A549 (cell line): ENCODE data around the gene BCL2L15. TPM values are rescaled to one million over a fixed set of nuclear protein-coding genes. Genes with fewer than 3 reads are reported as not detected.

ENCODE experiments used
- ATAC-seq, 2 experiments: fragments of 200-7000 bp in 1 of 2; fragments of >200 bp in 1 of 2; cut with Nextera tagmentation in 1 of 2; cut with Tn5 transposase in 1 of 2; 3 replicates each; pipeline versions ENCODE4 v1.8.0 to v1.9.1; 2018 to 2020; ENCODE audit warnings: mild to moderate bottlenecking in 1 of 2, moderate library complexity in 1 of 2
- CTCF ChIA-PET: fragments of 300-600 bp; sonication (Branson Sonifier 250); formaldehyde crosslinking; extraction: SDS; loops from one replicate; lab custom pipeline; 2021; ENCODE audit warnings: antibody characterized with exemption, inconsistent platforms; lab: Yijun Ruan, JAX
- POLR2A ChIA-PET: fragments of 350-600 bp; formaldehyde crosslinking; extraction: SDS; loops from one replicate; lab custom pipeline; 2021; ENCODE audit warnings: antibody characterized with exemption, inconsistent platforms; lab: Yijun Ruan, JAX
- DNase-seq, 2 experiments: peaks; one replicate each; pipeline versions ENCODE4 v3.0.0 to v3.0.0-alpha.2; 2011 to 2016; ENCODE audit warnings: low read depth in 1 of 2, low spot score in 1 of 2
- FAIRE-seq: peaks from 2 replicates; lab custom pipeline; 2011; peaks lifted over from hg19 to GRCh38; lab: Jason Lieb, UNC
- H3K27ac ChIP-seq, 2 experiments: fragments of >200 bp; sonication (Bioruptor Twin); formaldehyde crosslinking; 3 replicates each; pipeline ENCODE4 v1.5.1; 2016 to 2017
- H3K4me1 ChIP-seq: fragments of >200 bp; sonication (Bioruptor Twin); formaldehyde crosslinking; 3 replicates; pipeline ENCODE4 v1.6.1; 2016
- H3K4me2 ChIP-seq: fragments of >200 bp; sonication (Bioruptor Twin); formaldehyde crosslinking; 3 replicates; pipeline ENCODE4 v1.6.1; 2016
- H3K4me3 ChIP-seq: fragments of >200 bp; sonication (Bioruptor Twin); formaldehyde crosslinking; 3 replicates; pipeline ENCODE4 v1.5.1; 2016
- H3K9me3 ChIP-seq: fragments of >200 bp; sonication (Bioruptor Twin); formaldehyde crosslinking; 3 replicates; pipeline ENCODE4 v1.6.1; 2016
- BHLHE40 ChIP-seq: IDR thresholded peaks from 2 replicates; pipeline ENCODE4 v1.6.1; 2012; ENCODE audit warnings: low read depth, low read length, inconsistent platforms
- CHD4 ChIP-seq: fragments of 200-600 bp; sonication (generic); IDR thresholded peaks from 2 replicates; pipeline ENCODE4 v1.6.1; 2016; ENCODE audit warnings: antibody characterized with exemption, mild to moderate bottlenecking, borderline replicate concordance
- FOSB ChIP-seq: fragments of 250-450 bp; sonication (Bioruptor Pico); IDR thresholded peaks from 2 replicates; pipeline ENCODE4 v1.5.0; 2020; ENCODE audit warnings: mild to moderate bottlenecking, moderate library complexity
- FOSL2 ChIP-seq, 2 experiments: fragments of 450-650 bp in 1 of 2; fragments of >200 bp in 1 of 2; sonication (Bioruptor Twin) in 1 of 2; formaldehyde crosslinking; IDR thresholded peaks; 2 replicates each; pipeline versions ENCODE4 v1.5.0 to v1.6.1; 2016 to 2020; ENCODE audit warnings: mild to moderate bottlenecking in 1 of 2, moderate library complexity in 1 of 2
- GATA3 ChIP-seq: IDR thresholded peaks from 2 replicates; pipeline ENCODE4 v1.6.1; 2012; ENCODE audit warnings: borderline replicate concordance
- JUNB ChIP-seq: fragments of >200 bp; sonication (Bioruptor Twin); formaldehyde crosslinking; IDR thresholded peaks from 2 replicates; pipeline ENCODE4 v1.6.1; 2016
- MAZ ChIP-seq: fragments of 150-350 bp; IDR thresholded peaks from 2 replicates; pipeline ENCODE4 v1.6.1; 2014; ENCODE audit warnings: antibody characterized with exemption, low read depth, low read length, borderline replicate concordance
- NFE2L2 ChIP-seq: fragments of 150-350 bp; conservative IDR thresholded peaks from 2 replicates; pipeline ENCODE4 v1.6.1; 2014; ENCODE audit warnings: low read length
- RAD21 ChIP-seq, 2 experiments: fragments of >200 bp in 1 of 2; sonication (Bioruptor Twin) in 1 of 2; formaldehyde crosslinking in 1 of 2; IDR thresholded peaks in 1 of 2; conservative IDR thresholded peaks in 1 of 2; 2 replicates in 1 of 2; 3 replicates in 1 of 2; pipeline ENCODE4 v1.6.1; 2012 to 2018; ENCODE audit warnings: inconsistent platforms in 1 of 2
- RCOR1 ChIP-seq: fragments of 150-350 bp; IDR thresholded peaks from 2 replicates; pipeline ENCODE4 v1.6.1; 2014; ENCODE audit warnings: antibody characterized with exemption, low read length, low read depth
- SMC3 ChIP-seq: fragments of >200 bp; sonication (Bioruptor Twin); formaldehyde crosslinking; IDR thresholded peaks from 3 replicates; pipeline ENCODE4 v1.6.1; 2018; ENCODE audit warnings: inconsistent platforms
- TFCP2L1 ChIP-seq: fragments of 250-450 bp; sonication (Bioruptor Pico); IDR thresholded peaks from 2 replicates; pipeline ENCODE4 v1.5.0; 2021; ENCODE audit warnings: mild to moderate bottlenecking
- ZNF302 ChIP-seq: fragments of 250-450 bp; sonication (Bioruptor Pico); IDR thresholded peaks from 2 replicates; pipeline ENCODE4 v1.9.0; 2021; ENCODE audit warnings: inconsistent platforms, mild to moderate bottlenecking, moderate library complexity
- WGBS: methylation state at CpG from one replicate; pipeline ENCODE4 v1.1.6; 2017; ENCODE audit errors: missing lambda C conversion rate; 5-methylcytosine and 5-hydroxymethylcytosine counted together
- polyA plus RNA-seq, 4 experiments: library from polyadenylated mRNA; depleted of rRNA in 3 of 4; stranded (reverse); fragments of >200 nt; fragmentation: RNase III in 1 of 4; extraction: RNeasy Plus Mini Kit Qiagen cat#74134 plus additional on column Dnase treatment in 1 of 4; gene quantifications; 2 replicates in 3 of 4; 3 replicates in 1 of 4; pipeline ENCODE4 v1.2.3, GENCODE V29; 2011 to 2017
- TF ChIP-seq, protein P1 (sequence below): fragments of 150-350 bp; IDR thresholded peaks from 2 replicates; pipeline ENCODE4 v1.6.1; 2014; ENCODE audit warnings: low read depth, mild to moderate bottlenecking, low read length
- TF ChIP-seq, protein P2 (sequence below): fragments of 250-450 bp; sonication (Bioruptor Pico); IDR thresholded peaks from 2 replicates; pipeline ENCODE4 v1.5.0; 2020; ENCODE audit warnings: low read depth, mild to moderate bottlenecking, moderate library complexity
- TF ChIP-seq, protein P3 (sequence below): fragments of >200 bp; sonication (Bioruptor Twin); formaldehyde crosslinking; IDR thresholded peaks from 3 replicates; pipeline ENCODE4 v1.6.1; 2016
- TF ChIP-seq, protein P4 (sequence below): fragments of >200 bp; sonication (Bioruptor Twin); formaldehyde crosslinking; IDR thresholded peaks from 2 replicates; pipeline ENCODE4 v1.6.1; 2016
- TF ChIP-seq, protein P5 (sequence below): fragments of 450-650 bp; IDR thresholded peaks from 2 replicates; pipeline ENCODE4 v1.6.1; 2014; ENCODE audit warnings: antibody characterized with exemption
- TF ChIP-seq, protein P6 (sequence below): IDR thresholded peaks from 2 replicates; pipeline ENCODE4 v1.6.1; 2012
- TF ChIP-seq, protein P7 (sequence below): IDR thresholded peaks from 2 replicates; pipeline ENCODE4 v1.6.1; 2012; ENCODE audit warnings: low read depth, borderline replicate concordance
- TF ChIP-seq, protein P8 (sequence below): fragments of 250-450 bp; sonication (Bioruptor Pico); IDR thresholded peaks from 2 replicates; pipeline ENCODE4 v1.5.0; 2021; ENCODE audit warnings: mild to moderate bottlenecking, moderate library complexity, borderline replicate concordance
- TF ChIP-seq, protein P9 (sequence below): fragments of 200-600 bp; sonication (generic); IDR thresholded peaks from 2 replicates; pipeline ENCODE4 v1.6.1; 2016; ENCODE audit warnings: antibody characterized with exemption, mild to moderate bottlenecking, moderate library complexity

Gene BCL2L15
- polyA plus RNA-seq, 2 of the 4 experiments (the other 2 are of a cell fraction), result 2.1 to 2.3 TPM

DNA sequence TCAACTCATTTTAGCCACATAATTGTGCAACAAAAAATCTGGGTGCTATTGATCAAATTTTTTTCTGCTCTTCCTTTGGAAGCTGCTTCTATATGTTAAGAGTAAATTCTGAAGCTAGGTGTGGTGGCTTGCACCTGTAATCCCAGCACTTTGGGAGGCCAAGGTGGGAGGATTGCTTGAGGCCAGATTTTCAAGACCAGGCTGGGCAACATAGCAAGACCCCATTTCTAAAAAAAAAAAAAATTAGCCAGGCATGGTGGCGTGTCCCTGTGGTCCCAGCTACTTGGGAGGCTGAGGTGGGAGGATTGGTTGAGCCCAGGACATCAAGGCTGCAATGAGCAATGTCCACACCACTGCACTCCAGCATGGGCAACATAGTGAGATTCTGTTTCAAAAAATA, 50.8 kb downstream of the BCL2L15 start:
- no peak overlapping the region for H3K27ac ChIP-seq
- no peak for DNase-seq
- FAIRE-seq, result no peak
- ChIA-PET CTCF (interaction anchor here (0.6 to 2.4 kb wide), 7 partner anchors 8 to 127 kb away, joined by 3 to 11 read pairs (median 5); partner anchors contain the start of gene AP4B1), POLR2A (no interaction called here)
- H3K4me2 ChIP-seq, result no peak overlapping the region
- TF ChIP-seq, protein P1, sequence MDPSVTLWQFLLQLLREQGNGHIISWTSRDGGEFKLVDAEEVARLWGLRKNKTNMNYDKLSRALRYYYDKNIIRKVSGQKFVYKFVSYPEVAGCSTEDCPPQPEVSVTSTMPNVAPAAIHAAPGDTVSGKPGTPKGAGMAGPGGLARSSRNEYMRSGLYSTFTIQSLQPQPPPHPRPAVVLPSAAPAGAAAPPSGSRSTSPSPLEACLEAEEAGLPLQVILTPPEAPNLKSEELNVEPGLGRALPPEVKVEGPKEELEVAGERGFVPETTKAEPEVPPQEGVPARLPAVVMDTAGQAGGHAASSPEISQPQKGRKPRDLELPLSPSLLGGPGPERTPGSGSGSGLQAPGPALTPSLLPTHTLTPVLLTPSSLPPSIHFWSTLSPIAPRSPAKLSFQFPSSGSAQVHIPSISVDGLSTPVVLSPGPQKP, result no peak
- TF ChIP-seq, protein P2, sequence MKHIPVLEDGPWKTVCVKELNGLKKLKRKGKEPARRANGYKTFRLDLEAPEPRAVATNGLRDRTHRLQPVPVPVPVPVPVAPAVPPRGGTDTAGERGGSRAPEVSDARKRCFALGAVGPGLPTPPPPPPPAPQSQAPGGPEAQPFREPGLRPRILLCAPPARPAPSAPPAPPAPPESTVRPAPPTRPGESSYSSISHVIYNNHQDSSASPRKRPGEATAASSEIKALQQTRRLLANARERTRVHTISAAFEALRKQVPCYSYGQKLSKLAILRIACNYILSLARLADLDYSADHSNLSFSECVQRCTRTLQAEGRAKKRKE, result no peak
- no peak for TF ChIP-seq NFE2L2
- TF ChIP-seq, protein P3, sequence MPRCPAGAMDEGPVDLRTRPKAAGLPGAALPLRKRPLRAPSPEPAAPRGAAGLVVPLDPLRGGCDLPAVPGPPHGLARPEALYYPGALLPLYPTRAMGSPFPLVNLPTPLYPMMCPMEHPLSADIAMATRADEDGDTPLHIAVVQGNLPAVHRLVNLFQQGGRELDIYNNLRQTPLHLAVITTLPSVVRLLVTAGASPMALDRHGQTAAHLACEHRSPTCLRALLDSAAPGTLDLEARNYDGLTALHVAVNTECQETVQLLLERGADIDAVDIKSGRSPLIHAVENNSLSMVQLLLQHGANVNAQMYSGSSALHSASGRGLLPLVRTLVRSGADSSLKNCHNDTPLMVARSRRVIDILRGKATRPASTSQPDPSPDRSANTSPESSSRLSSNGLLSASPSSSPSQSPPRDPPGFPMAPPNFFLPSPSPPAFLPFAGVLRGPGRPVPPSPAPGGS, result no peak
- ATAC-seq, result no peak
- no peaks in the 10 kb centered on the region for H3K9me3 ChIP-seq
- 94% methylated on average over 1 of the region's 1 CpG for WGBS
- no peaks in the 10 kb centered on the region for H3K4me1 ChIP-seq
- no peak overlapping the region for H3K4me3 ChIP-seq

DNA sequence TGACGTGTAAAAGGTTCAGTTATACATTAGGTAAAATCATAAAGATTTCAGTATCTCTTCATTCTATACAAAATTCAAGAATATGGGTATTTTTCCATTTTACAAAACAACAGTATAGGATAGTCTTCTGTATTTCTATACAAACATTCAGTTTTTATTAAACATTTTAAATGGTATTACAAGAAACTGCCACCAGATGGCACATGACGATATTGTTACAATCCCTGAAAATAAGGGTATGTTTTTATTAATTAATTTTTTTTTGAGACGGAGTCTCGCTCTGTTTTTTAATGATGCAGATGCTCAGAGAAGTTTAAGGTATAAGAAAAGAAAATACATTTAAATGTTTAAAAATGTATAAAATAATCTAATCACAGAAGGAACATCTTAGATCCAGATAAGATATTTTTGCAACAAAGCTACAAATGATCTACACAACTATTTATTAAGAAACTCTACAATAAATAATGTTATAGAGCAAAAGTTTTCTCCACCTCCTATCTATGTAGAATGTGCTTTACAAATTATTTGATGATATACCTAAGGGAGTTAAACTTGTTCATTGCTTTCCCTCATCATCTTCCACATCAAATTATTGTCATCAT, 51.6 kb downstream of the BCL2L15 start:
- no peak overlapping the region for H3K27ac ChIP-seq
- H3K4me2 ChIP-seq, result peak overlapping the region; percentile 48; the same call in 2 of the 3 replicates
- FAIRE-seq (no peak), DNase-seq (peak; percentile 4 to 36), ATAC-seq (no peak)
- no peaks in the 10 kb centered on the region for H3K9me3 ChIP-seq
- no peak overlapping the region for H3K4me3 ChIP-seq
- WGBS, result 5% methylated on average over 4 of the region's 4 CpGs
- no peaks in the 10 kb centered on the region for H3K4me1 ChIP-seq
- CTCF ChIA-PET, result interaction anchor here (0.6 to 2.4 kb wide), 13 partner anchors 9 to 128 kb away, joined by 3 to 11 read pairs (median 4); partner anchors contain the start of gene AP4B1
- POLR2A ChIA-PET, result no interaction called here
- TF ChIP-seq, protein P4, sequence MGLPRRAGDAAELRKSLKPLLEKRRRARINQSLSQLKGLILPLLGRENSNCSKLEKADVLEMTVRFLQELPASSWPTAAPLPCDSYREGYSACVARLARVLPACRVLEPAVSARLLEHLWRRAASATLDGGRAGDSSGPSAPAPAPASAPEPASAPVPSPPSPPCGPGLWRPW, result no peak
- TF ChIP-seq TFCP2L1 (CRISPR knock-in tag), result no peak
- no peak for TF ChIP-seq BHLHE40
- no peak for TF ChIP-seq ZNF302
- TF ChIP-seq FOSB (CRISPR knock-in tag), result no peak
- no peak for TF ChIP-seq RCOR1
- TF ChIP-seq RAD21 (conservative IDR thresholded peaks at IDR 0.05 in 1 of 2, IDR thresholded peaks at IDR 0.05 in 1 of 2), result peak; percentile 56 to 61; a peak in 3 of 5 replicates
- TF ChIP-seq, protein P5, sequence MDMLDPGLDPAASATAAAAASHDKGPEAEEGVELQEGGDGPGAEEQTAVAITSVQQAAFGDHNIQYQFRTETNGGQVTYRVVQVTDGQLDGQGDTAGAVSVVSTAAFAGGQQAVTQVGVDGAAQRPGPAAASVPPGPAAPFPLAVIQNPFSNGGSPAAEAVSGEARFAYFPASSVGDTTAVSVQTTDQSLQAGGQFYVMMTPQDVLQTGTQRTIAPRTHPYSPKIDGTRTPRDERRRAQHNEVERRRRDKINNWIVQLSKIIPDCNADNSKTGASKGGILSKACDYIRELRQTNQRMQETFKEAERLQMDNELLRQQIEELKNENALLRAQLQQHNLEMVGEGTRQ, result no peak
- TF ChIP-seq, protein P6, sequence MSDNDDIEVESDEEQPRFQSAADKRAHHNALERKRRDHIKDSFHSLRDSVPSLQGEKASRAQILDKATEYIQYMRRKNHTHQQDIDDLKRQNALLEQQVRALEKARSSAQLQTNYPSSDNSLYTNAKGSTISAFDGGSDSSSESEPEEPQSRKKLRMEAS, result no peak
- TF ChIP-seq JUNB, result no peak
- no peak for TF ChIP-seq NFE2L2
- no peak for TF ChIP-seq FOSL2 (IDR thresholded peaks at IDR 0.05)
- TF ChIP-seq FOSL2 (CRISPR knock-in tag; IDR thresholded peaks at IDR 0.05), result no peak
- no peak for TF ChIP-seq CHD4
- TF ChIP-seq, protein P7, sequence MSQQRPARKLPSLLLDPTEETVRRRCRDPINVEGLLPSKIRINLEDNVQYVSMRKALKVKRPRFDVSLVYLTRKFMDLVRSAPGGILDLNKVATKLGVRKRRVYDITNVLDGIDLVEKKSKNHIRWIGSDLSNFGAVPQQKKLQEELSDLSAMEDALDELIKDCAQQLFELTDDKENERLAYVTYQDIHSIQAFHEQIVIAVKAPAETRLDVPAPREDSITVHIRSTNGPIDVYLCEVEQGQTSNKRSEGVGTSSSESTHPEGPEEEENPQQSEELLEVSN, result no peak
- no peak for TF ChIP-seq MAZ
- TF ChIP-seq, protein P8, sequence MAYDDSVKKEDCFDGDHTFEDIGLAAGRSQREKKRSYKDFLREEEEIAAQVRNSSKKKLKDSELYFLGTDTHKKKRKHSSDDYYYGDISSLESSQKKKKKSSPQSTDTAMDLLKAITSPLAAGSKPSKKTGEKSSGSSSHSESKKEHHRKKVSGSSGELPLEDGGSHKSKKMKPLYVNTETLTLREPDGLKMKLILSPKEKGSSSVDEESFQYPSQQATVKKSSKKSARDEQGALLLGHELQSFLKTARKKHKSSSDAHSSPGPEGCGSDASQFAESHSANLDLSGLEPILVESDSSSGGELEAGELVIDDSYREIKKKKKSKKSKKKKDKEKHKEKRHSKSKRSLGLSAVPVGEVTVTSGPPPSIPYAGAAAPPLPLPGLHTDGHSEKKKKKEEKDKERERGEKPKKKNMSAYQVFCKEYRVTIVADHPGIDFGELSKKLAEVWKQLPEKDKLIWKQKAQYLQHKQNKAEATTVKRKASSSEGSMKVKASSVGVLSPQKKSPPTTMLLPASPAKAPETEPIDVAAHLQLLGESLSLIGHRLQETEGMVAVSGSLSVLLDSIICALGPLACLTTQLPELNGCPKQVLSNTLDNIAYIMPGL, result no peak
- TF ChIP-seq, protein P9, sequence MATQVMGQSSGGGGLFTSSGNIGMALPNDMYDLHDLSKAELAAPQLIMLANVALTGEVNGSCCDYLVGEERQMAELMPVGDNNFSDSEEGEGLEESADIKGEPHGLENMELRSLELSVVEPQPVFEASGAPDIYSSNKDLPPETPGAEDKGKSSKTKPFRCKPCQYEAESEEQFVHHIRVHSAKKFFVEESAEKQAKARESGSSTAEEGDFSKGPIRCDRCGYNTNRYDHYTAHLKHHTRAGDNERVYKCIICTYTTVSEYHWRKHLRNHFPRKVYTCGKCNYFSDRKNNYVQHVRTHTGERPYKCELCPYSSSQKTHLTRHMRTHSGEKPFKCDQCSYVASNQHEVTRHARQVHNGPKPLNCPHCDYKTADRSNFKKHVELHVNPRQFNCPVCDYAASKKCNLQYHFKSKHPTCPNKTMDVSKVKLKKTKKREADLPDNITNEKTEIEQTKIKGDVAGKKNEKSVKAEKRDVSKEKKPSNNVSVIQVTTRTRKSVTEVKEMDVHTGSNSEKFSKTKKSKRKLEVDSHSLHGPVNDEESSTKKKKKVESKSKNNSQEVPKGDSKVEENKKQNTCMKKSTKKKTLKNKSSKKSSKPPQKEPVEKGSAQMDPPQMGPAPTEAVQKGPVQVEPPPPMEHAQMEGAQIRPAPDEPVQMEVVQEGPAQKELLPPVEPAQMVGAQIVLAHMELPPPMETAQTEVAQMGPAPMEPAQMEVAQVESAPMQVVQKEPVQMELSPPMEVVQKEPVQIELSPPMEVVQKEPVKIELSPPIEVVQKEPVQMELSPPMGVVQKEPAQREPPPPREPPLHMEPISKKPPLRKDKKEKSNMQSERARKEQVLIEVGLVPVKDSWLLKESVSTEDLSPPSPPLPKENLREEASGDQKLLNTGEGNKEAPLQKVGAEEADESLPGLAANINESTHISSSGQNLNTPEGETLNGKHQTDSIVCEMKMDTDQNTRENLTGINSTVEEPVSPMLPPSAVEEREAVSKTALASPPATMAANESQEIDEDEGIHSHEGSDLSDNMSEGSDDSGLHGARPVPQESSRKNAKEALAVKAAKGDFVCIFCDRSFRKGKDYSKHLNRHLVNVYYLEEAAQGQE, result no peak
- peak; percentile 71 for TF ChIP-seq SMC3
- TF ChIP-seq, protein P1, result no peak
- TF ChIP-seq GATA3, result no peak
